ENCODE data around the gene SIPA1L2. TPM values are rescaled to one million over a fixed set of nuclear protein-coding genes. Genes with fewer than 3 reads are reported as not detected.

The SIPA1L2 gene
- total RNA-seq, 3 donors from 2014 or later, result 78.7 to 94.4 (median 79.0) TPM

DNA sequence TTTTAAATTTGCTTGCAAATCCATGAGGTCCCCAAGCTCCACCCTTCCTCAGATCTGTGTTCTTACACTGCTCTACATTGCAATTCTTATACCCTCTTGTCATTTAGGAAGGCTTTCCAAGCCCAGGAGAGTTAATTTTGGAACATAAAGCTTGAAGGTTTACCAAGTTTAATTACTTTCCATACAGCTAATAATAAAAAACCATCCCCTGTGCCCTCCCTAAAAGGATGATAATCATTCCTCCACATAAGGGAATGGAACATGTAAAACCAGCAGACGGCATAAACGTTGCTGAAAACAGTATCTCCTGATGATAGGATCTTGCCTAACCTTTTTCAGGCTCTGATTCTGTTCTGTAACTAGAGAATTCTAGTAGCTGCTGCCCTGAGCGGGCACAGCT lies 23.9 kb upstream of the SIPA1L2 start:
- Histone ChIP-seq H3K4me3 (no peak overlapping the region), H3K9me3 (no peaks in the 10 kb centered on the region), H3K4me1 (ENCODE audit: low read depth) (no peaks in the 10 kb centered on the region), H3K36me3 (ENCODE audit: low read depth) (no peaks in the 10 kb centered on the region)
- DNase-seq (no peak), ATAC-seq (no peak)
- TF ChIP-seq, protein P1, sequence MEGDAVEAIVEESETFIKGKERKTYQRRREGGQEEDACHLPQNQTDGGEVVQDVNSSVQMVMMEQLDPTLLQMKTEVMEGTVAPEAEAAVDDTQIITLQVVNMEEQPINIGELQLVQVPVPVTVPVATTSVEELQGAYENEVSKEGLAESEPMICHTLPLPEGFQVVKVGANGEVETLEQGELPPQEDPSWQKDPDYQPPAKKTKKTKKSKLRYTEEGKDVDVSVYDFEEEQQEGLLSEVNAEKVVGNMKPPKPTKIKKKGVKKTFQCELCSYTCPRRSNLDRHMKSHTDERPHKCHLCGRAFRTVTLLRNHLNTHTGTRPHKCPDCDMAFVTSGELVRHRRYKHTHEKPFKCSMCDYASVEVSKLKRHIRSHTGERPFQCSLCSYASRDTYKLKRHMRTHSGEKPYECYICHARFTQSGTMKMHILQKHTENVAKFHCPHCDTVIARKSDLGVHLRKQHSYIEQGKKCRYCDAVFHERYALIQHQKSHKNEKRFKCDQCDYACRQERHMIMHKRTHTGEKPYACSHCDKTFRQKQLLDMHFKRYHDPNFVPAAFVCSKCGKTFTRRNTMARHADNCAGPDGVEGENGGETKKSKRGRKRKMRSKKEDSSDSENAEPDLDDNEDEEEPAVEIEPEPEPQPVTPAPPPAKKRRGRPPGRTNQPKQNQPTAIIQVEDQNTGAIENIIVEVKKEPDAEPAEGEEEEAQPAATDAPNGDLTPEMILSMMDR (IDR thresholded peaks at IDR 0.05), result no peak
- intact Hi-C loops (cut with DNase I, micrococcal nuclease), result no loop called here

DNA sequence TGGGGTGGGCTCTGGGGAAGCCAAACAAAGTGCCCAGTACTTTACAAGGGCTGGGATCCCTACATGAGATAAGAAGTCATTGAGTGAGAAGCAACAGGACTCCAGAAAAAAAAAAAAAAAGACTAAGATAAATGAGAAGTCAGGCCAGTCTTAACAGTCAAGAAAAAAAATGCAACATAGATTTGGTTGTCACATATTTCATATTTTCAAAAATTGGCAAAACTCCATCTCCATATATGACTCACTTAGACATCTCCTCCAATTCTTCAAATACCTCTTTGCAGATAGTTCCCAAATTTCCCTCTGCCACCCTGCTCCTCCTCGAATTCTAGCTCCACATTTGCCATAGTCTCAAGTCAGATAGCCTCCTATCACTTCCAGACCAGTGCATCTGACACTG lies 20.9 kb upstream of the SIPA1L2 start:
- TF ChIP-seq, protein P1 (IDR thresholded peaks at IDR 0.05), result no peak
- Histone ChIP-seq H3K36me3 (ENCODE audit: low read depth) (no peaks in the 10 kb centered on the region), H3K4me1 (ENCODE audit: low read depth) (no peaks in the 10 kb centered on the region), H3K4me3 (no peak overlapping the region), H3K9me3 (no peaks in the 10 kb centered on the region)
- ATAC-seq, result no peak
- intact Hi-C loops (cut with DNase I, micrococcal nuclease), result no loop called here
- DNase-seq, result no peak

DNA sequence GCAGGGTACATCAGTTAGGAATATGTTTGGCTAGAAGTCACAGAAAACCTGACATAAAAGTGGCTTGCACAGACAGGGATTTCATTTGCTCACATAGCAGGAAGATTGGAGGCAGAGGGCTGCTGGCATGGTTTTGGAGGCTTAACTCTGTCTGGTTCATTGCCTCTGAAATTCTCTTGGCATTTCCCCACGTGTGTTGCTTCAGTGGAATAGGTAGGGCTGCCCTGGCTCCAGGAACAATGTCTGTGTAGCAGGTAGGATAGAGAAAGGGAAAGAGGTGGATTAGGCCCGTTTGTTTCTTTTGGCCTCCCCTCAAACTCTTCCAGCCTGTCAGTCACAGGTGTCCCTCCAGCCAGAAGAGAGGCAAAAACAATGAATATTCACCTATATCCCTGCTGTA lies 20.5 kb upstream of the SIPA1L2 start:
- H3K9me3 ChIP-seq, result no peaks in the 10 kb centered on the region
- DNase-seq, result no peak
- intact Hi-C loops (cut with DNase I, micrococcal nuclease), result no loop called here
- H3K36me3 ChIP-seq (ENCODE audit: low read depth), result no peaks in the 10 kb centered on the region
- no peak for ATAC-seq
- H3K4me3 ChIP-seq, result no peak overlapping the region
- H3K4me1 ChIP-seq (ENCODE audit: low read depth), result no peaks in the 10 kb centered on the region
- TF ChIP-seq, protein P1 (IDR thresholded peaks at IDR 0.05), result no peak

DNA sequence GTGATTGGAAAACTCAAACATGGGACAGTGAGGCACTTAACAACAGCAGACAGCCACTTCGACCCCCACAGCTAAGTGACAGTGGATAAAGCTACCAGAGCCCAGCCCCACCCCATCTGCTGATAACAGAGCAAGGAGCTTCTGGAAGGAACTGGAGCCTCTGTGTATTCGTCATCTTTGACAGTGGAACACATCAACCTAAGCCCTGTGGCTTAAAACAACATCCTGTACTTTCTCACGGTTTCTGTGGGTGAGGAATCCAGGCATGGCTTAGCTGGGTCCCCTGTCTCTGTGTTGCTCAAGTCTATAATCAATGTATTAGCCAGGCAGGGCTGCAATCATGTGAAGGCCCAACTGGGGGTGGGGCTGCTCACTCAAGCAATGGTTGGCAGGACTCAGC lies 18.4 kb upstream of the SIPA1L2 start:
- no peak overlapping the region for H3K4me3 ChIP-seq
- TF ChIP-seq, protein P1 (IDR thresholded peaks at IDR 0.05), result no peak
- intact Hi-C loops (cut with DNase I, micrococcal nuclease), result no loop called here
- H3K36me3 ChIP-seq (ENCODE audit: low read depth), result no peaks in the 10 kb centered on the region
- ATAC-seq, result no peak
- no peaks in the 10 kb centered on the region for H3K9me3 ChIP-seq
- no peak for DNase-seq
- no peaks in the 10 kb centered on the region for H3K4me1 ChIP-seq (ENCODE audit: low read depth)

DNA sequence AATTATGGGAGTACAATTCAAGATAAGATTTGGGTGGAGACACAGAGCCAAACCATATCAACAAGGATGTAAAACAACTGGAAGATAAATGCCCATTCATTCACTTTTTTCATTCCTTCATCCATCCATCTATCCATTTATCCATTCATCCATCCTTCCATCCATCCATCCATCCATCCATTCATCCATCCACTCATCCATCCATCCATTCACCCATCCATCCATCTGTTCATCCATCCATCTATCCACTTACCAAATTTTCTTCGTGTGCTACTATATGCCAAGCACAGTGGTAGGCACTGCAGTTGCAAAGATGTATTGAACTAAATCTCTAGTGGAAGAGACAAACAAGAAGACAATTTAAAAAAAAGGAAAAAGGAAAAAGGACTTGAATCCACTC lies 14.3 kb upstream of the SIPA1L2 start:
- TF ChIP-seq, protein P1 (IDR thresholded peaks at IDR 0.05), result no peak
- intact Hi-C loops (cut with DNase I, micrococcal nuclease), result no loop called here
- DNase-seq (no peak), ATAC-seq (no peak)
- Histone ChIP-seq H3K4me1 (ENCODE audit: low read depth) (no peaks in the 10 kb centered on the region), H3K9me3 (no peaks in the 10 kb centered on the region), H3K4me3 (no peak overlapping the region), H3K36me3 (ENCODE audit: low read depth) (no peaks in the 10 kb centered on the region)

DNA sequence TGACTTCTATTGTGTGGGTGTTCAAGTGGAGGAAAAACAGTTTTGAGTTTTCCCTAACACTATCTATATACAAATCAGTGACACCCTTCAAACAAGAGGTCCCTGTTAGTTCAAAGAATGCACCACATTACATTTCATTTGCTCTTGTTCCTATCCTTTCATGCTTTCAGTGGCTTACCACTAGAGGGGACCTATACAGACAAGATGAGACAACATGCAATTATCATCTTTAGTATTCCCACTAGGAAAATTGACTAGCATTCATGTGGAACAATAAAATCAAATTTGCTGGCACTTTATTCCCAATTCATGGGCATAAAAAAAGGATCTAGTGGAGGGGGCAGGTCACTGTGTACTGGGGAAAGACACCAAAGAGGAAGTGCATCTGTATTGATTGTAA lies 13.3 kb upstream of the SIPA1L2 start:
- no peaks in the 10 kb centered on the region for H3K9me3 ChIP-seq
- H3K36me3 ChIP-seq (ENCODE audit: low read depth), result no peaks in the 10 kb centered on the region
- intact Hi-C loops (cut with DNase I, micrococcal nuclease), result no loop called here
- no peaks in the 10 kb centered on the region for H3K4me1 ChIP-seq (ENCODE audit: low read depth)
- ATAC-seq (no peak), DNase-seq (no peak)
- TF ChIP-seq, protein P1 (IDR thresholded peaks at IDR 0.05), result no peak
- H3K4me3 ChIP-seq, result no peak overlapping the region

Measured in mucosa of descending colon (tissue), 3 donors.